ENCODE measurements around the gene OTUD3.

DNA sequence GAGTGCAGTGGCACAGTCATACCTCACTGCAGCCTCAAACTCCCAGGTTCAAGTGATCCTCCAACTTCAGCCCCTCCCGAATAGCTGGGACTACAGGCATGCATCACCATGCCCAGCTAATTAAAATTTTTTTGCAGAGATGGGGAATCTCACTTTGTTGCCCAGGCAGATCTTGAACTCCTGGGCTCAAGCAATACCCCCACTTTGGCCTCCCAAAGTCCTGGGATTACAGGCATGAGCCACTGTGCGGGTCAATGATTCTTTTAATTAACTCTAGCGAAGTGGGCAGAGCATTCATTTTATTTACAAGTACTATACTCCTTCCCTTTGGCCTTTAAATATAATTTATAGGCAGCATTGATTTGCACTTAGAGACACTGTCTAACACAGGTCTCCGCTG, 2.5 kb upstream of the OTUD3 start:
- no peak for TF ChIP-seq POLR2A (IDR thresholded peaks at IDR 0.05)
- TF ChIP-seq, protein P1, sequence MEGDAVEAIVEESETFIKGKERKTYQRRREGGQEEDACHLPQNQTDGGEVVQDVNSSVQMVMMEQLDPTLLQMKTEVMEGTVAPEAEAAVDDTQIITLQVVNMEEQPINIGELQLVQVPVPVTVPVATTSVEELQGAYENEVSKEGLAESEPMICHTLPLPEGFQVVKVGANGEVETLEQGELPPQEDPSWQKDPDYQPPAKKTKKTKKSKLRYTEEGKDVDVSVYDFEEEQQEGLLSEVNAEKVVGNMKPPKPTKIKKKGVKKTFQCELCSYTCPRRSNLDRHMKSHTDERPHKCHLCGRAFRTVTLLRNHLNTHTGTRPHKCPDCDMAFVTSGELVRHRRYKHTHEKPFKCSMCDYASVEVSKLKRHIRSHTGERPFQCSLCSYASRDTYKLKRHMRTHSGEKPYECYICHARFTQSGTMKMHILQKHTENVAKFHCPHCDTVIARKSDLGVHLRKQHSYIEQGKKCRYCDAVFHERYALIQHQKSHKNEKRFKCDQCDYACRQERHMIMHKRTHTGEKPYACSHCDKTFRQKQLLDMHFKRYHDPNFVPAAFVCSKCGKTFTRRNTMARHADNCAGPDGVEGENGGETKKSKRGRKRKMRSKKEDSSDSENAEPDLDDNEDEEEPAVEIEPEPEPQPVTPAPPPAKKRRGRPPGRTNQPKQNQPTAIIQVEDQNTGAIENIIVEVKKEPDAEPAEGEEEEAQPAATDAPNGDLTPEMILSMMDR (IDR thresholded peaks at IDR 0.05) = no peak

Measured in esophagus squamous epithelium (tissue), 4 donors.